Mesendoderm (in vitro differentiated cells): ENCODE measurements around the gene TACC3.

ENCODE experiments used
- DNase-seq: peaks from one replicate; pipeline ENCODE4 v3.0.0; 2013
- H2AK5ac ChIP-seq: 2 replicates; pipeline ENCODE4 v1.6.1; 2013; ENCODE audit warnings: low read length, inconsistent platforms
- H2BK120ac ChIP-seq: 2 replicates; pipeline ENCODE4 v1.6.1; 2013; ENCODE audit warnings: low read depth, mild to moderate bottlenecking, low read length, moderate library complexity, mixed read lengths
- H2BK15ac ChIP-seq: replicated peaks from 2 replicates; pipeline ENCODE4 v1.6.1; 2013; ENCODE audit warnings: low read depth, mild to moderate bottlenecking, moderate library complexity
- H2BK5ac ChIP-seq: 2 replicates; pipeline ENCODE4 v1.6.1; 2013; ENCODE audit warnings: low read length, inconsistent platforms
- H3K18ac ChIP-seq: 2 replicates; pipeline ENCODE4 v1.6.1; 2013; ENCODE audit warnings: mild to moderate bottlenecking, low read length, mixed read lengths
- H3K23ac ChIP-seq: one replicate; pipeline ENCODE4 v1.6.1; 2013; ENCODE audit warnings: low read length
- H3K27ac ChIP-seq: 2 replicates; pipeline ENCODE4 v1.5.1; 2013; ENCODE audit warnings: low read depth, mild to moderate bottlenecking, inconsistent platforms, low read length, moderate library complexity
- H3K27me3 ChIP-seq: 2 replicates; pipeline ENCODE4 v1.6.1; 2013; ENCODE audit warnings: low read length, control low read depth, mild to moderate bottlenecking, inconsistent platforms; ENCODE audit not compliant: insufficient read depth, poor library complexity
- H3K36me3 ChIP-seq: 2 replicates; pipeline ENCODE4 v1.6.1; 2013; ENCODE audit warnings: low read length, inconsistent platforms; ENCODE audit not compliant: control insufficient read depth, insufficient read depth
- H3K4ac ChIP-seq: one replicate; pipeline ENCODE4 v1.6.1; 2013; ENCODE audit warnings: low read depth, mild to moderate bottlenecking, low read length, moderate library complexity
- H3K4me1 ChIP-seq: 2 replicates; pipeline ENCODE4 v1.6.1; 2013; ENCODE audit warnings: low read depth, low read length, inconsistent platforms; ENCODE audit not compliant: control insufficient read depth
- H3K4me2 ChIP-seq: 2 replicates; pipeline ENCODE4 v1.6.1; 2013; ENCODE audit warnings: low read length
- H3K4me3 ChIP-seq: 2 replicates; pipeline ENCODE4 v1.5.1; 2013; ENCODE audit warnings: mild to moderate bottlenecking, low read length
- H3K56ac ChIP-seq: one replicate; pipeline ENCODE4 v1.6.1; 2013; ENCODE audit warnings: low read length
- H3K79me1 ChIP-seq: 2 replicates; pipeline ENCODE4 v1.6.1; 2013; ENCODE audit warnings: low read length, inconsistent platforms
- H3K79me2 ChIP-seq: 2 replicates; pipeline ENCODE4 v1.6.1; 2013; ENCODE audit warnings: mild to moderate bottlenecking, low read length; ENCODE audit not compliant: control insufficient read depth, insufficient read depth
- H3K9ac ChIP-seq: 2 replicates; pipeline ENCODE4 v1.6.1; 2013; ENCODE audit warnings: low read length, inconsistent platforms
- H4K5ac ChIP-seq: one replicate; pipeline ENCODE4 v1.6.1; 2013; ENCODE audit warnings: low read length
- H4K8ac ChIP-seq: one replicate; pipeline ENCODE4 v1.6.1; 2013; ENCODE audit warnings: low read depth, mild to moderate bottlenecking, control low read depth, low read length, moderate library complexity
- WGBS: extraction: QIAGEN DNeasy Blood & Tissue Kit; methylation state at CpG from one replicate; pipeline ENCODE4 v1.1.7; 2013; ENCODE audit warnings: low lambda C conversion rate, missing lambda C conversion rate; ENCODE audit not compliant: insufficient coverage; ENCODE audit errors: extremely low coverage; 5-methylcytosine and 5-hydroxymethylcytosine counted together

The TACC3 gene

GRCh38 chr4:1676605-1677525 lies 44.5 kb upstream of the TACC3 start:
- H3K18ac ChIP-seq, result no peak overlapping the region
- no peak overlapping the region for H3K4me2 ChIP-seq
- no peak overlapping the region for H3K9ac ChIP-seq
- H2BK15ac ChIP-seq, result no peak overlapping the region
- no peak overlapping the region for H2BK120ac ChIP-seq
- no peak overlapping the region for H2BK5ac ChIP-seq
- H3K36me3 ChIP-seq, result no peaks in the 10 kb centered on the region
- H4K8ac ChIP-seq, result no peak overlapping the region
- no peak overlapping the region for H3K4ac ChIP-seq
- no peaks in the 10 kb centered on the region for H3K27me3 ChIP-seq
- no peak for DNase-seq
- H3K79me2 ChIP-seq, result no peaks in the 10 kb centered on the region
- no peak overlapping the region for H4K5ac ChIP-seq
- no peak overlapping the region for H3K4me3 ChIP-seq
- no CpG with 5 or more reads among the region's 25 CpGs for WGBS
- H3K27ac ChIP-seq, result no peak overlapping the region
- no peaks in the 10 kb centered on the region for H3K79me1 ChIP-seq
- no peak overlapping the region for H3K56ac ChIP-seq
- H3K23ac ChIP-seq, result no peak overlapping the region
- H2AK5ac ChIP-seq, result no peak overlapping the region
- no peaks in the 10 kb centered on the region for H3K4me1 ChIP-seq

DNA sequence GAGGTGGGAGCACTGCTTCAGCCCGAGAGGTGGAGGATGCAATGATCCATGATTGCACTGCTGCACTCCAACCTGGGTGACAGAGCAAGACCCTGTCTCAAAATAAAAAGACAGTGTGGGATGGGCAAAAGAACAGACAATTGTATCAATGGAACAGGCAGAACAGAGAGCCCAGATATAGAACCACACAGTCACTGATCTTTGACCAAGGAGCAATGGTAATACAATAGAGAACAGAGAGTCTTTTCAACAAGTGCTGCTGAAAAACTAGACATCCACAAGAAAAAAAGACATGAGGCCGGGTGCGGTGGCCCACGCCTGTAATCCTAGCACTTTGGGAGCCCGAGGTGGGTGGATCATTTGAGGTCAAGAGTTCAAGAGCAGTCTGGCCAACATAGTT lies 43.1 kb upstream of the TACC3 start:
- H3K4me1 ChIP-seq, result no peaks in the 10 kb centered on the region
- DNase-seq, result no peak
- no peak overlapping the region for H3K23ac ChIP-seq
- H3K36me3 ChIP-seq, result no peaks in the 10 kb centered on the region
- H2BK5ac ChIP-seq, result no peak overlapping the region
- no peak overlapping the region for H4K5ac ChIP-seq
- no peak overlapping the region for H4K8ac ChIP-seq
- H3K4ac ChIP-seq, result no peak overlapping the region
- no peak overlapping the region for H3K18ac ChIP-seq
- no CpG with 5 or more reads among the region's 5 CpGs for WGBS
- H2AK5ac ChIP-seq, result no peak overlapping the region
- no peak overlapping the region for H3K56ac ChIP-seq
- H3K9ac ChIP-seq, result no peak overlapping the region
- no peak overlapping the region for H2BK120ac ChIP-seq
- no peak overlapping the region for H3K4me2 ChIP-seq
- no peaks in the 10 kb centered on the region for H3K79me2 ChIP-seq
- H3K27me3 ChIP-seq, result peaks cover 6% of the 10 kb centered on the region
- H2BK15ac ChIP-seq, result no peak overlapping the region
- H3K27ac ChIP-seq, result no peak overlapping the region
- H3K4me3 ChIP-seq, result no peak overlapping the region
- no peaks in the 10 kb centered on the region for H3K79me1 ChIP-seq

GRCh38 chr4:1682860-1683259 lies 38.5 kb upstream of the TACC3 start:
- H3K27ac ChIP-seq, result no peak overlapping the region
- no peak overlapping the region for H4K5ac ChIP-seq
- H3K23ac ChIP-seq, result no peak overlapping the region
- H4K8ac ChIP-seq, result no peak overlapping the region
- no peak overlapping the region for H2AK5ac ChIP-seq
- no peak overlapping the region for H3K56ac ChIP-seq
- no peak overlapping the region for H3K4me2 ChIP-seq
- no peaks in the 10 kb centered on the region for H3K36me3 ChIP-seq
- no peak overlapping the region for H2BK120ac ChIP-seq
- no peak overlapping the region for H3K4me3 ChIP-seq
- H3K18ac ChIP-seq, result no peak overlapping the region
- no peaks in the 10 kb centered on the region for H3K79me1 ChIP-seq
- no peak overlapping the region for H2BK5ac ChIP-seq
- no peak overlapping the region for H2BK15ac ChIP-seq
- peaks cover 9% of the 10 kb centered on the region for H3K27me3 ChIP-seq
- no peak for DNase-seq
- WGBS, result no CpG with 5 or more reads among the region's 13 CpGs
- no peak overlapping the region for H3K4ac ChIP-seq
- H3K79me2 ChIP-seq, result no peaks in the 10 kb centered on the region
- H3K4me1 ChIP-seq, result no peaks in the 10 kb centered on the region
- H3K9ac ChIP-seq, result no peak overlapping the region

DNA sequence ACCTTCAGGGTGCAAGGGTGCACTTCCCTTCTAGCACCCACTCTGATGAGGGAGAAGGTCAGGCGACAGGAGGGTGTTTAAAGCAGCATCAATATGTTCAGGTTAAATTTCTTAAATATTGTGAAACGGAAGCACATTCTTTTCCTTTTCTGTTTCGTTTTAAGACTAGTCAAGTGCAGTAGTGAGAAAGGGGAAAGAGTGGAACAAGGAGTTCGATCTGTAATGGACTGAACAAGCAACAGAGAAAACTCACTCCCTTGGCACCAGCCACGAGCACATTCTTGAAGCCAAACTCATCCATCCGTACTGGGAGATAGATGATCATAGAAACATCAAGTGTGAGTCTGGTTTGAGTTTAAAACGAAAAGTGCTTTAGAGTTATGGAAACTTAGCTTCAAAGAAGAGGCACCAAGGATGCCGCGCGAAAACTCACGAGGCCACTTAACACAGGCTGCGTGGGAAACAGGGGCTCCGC lies 38.0 kb upstream of the TACC3 start:
- H3K4ac ChIP-seq, result no peak overlapping the region
- peaks cover 9% of the 10 kb centered on the region for H3K27me3 ChIP-seq
- H3K23ac ChIP-seq, result no peak overlapping the region
- peak overlapping the region; percentile 72 for H3K9ac ChIP-seq
- H2BK120ac ChIP-seq, result no peak overlapping the region
- H3K4me3 ChIP-seq, result no peak overlapping the region
- no peaks in the 10 kb centered on the region for H3K36me3 ChIP-seq
- H2BK15ac ChIP-seq, result no peak overlapping the region
- no peak overlapping the region for H3K27ac ChIP-seq
- peak overlapping the region; percentile 20 for H3K18ac ChIP-seq
- no peaks in the 10 kb centered on the region for H3K4me1 ChIP-seq
- H3K79me2 ChIP-seq, result no peaks in the 10 kb centered on the region
- H3K79me1 ChIP-seq, result no peaks in the 10 kb centered on the region
- DNase-seq, result no peak
- H2BK5ac ChIP-seq, result no peak overlapping the region
- H2AK5ac ChIP-seq, result no peak overlapping the region
- peak overlapping the region; percentile 93 for H3K56ac ChIP-seq
- no CpG with 5 or more reads among the region's 13 CpGs for WGBS
- H4K8ac ChIP-seq, result no peak overlapping the region
- no peak overlapping the region for H4K5ac ChIP-seq
- peak overlapping the region; percentile 62 for H3K4me2 ChIP-seq

- Histone ChIP-seq H4K5ac (no peak within 1 kb of the TSS), H2BK5ac (no peak within 1 kb of the TSS), H3K18ac (peak within 1 kb of the TSS; percentile 20), H3K9ac (peak within 1 kb of the TSS; percentile 72), H3K4ac (no peak within 1 kb of the TSS), H3K27me3 (peaks cover 9% of the 10 kb centered on the region), H3K4me2 (peak within 1 kb of the TSS; percentile 62), H2BK15ac (no peak within 1 kb of the TSS), H3K79me1 (no peaks in the 10 kb centered on the region), H3K27ac (no peak within 1 kb of the TSS), H2AK5ac (no peak within 1 kb of the TSS), H4K8ac (no peak within 1 kb of the TSS), H3K36me3 (no peaks in the 10 kb centered on the region), H3K4me3 (peak within 1 kb of the TSS; percentile 26), H3K79me2 (no peaks in the 10 kb centered on the region), H3K56ac (peak within 1 kb of the TSS; percentile 93), H3K4me1 (no peaks in the 10 kb centered on the region), H3K23ac (no peak within 1 kb of the TSS), H2BK120ac (no peak within 1 kb of the TSS)
- WGBS, result no CpG with 5 or more reads among the region's 118 CpGs
- DNase-seq, result peak; percentile 85
Measured at GRCh38 chr4:1683736-1684505, 37.4 kb upstream of the TACC3 start, which contains the start of gene FAM53A. Gene FAM53A (minus strand): TSS chr4:1684313. CDS start chr4:1668741, 15,572 bp downstream.
